GM21423 (cell line): ENCODE data around the gene DRC3.
"Not testable (repeated sequence)": the region's sequence is repeated elsewhere in the genome, so short reads cannot be mapped to it uniquely, and the experiment has no call there.

Source experiments
- ATAC-seq: cut with Tn5 transposase; IDR thresholded peaks from one replicate; pipeline ENCODE4 v1.9.1; 2021; ENCODE audit warnings: mild to moderate bottlenecking, moderate library complexity; ENCODE audit not compliant: unreplicated experiment

The DRC3 gene, protein sequence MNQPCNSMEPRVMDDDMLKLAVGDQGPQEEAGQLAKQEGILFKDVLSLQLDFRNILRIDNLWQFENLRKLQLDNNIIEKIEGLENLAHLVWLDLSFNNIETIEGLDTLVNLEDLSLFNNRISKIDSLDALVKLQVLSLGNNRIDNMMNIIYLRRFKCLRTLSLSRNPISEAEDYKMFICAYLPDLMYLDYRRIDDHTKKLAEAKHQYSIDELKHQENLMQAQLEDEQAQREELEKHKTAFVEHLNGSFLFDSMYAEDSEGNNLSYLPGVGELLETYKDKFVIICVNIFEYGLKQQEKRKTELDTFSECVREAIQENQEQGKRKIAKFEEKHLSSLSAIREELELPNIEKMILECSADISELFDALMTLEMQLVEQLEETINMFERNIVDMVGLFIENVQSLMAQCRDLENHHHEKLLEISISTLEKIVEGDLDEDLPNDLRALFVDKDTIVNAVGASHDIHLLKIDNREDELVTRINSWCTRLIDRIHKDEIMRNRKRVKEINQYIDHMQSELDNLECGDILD

DNA sequence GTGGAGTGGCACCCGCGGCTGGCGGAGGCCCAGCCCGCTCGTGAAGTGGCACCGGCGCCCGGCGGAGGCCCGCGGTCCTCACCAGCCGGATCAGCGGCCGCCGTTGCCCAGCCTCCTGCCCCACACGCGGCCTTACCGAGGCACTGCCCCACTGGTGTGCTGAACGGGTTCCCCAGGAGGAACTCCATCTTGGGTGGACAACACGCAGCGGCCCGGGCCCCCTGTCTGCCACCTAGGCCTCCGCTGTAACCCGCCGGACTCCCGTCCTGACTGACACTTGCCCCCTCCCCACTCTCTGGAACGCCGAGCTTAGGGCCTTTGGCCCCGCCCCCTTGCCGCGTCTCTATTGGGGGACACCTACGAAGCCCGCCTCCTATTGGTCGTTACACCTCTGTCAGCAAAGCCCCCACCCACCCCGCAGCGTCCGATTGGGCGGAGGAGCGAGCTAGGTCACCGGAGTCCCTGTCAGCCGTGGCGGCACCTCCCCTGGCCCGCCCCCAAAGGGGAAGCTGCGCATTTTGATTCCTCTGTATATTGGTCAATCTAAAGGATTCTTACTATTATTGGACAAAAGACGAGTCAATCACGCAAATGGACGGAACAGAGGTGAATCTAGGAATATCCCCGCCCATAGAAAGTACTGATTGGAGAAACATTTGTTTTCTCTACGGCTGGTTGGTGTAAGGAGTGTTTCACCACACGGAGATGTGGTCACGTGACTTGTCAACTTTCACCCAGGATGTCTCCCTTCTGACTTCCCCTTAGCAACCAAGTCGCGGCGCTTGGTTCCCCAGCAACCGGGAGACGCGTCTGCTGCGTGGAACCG lies at the start of gene DRC3, which contains the start of gene TOM1L2:
TSS of gene DRC3 (plus strand) at position 737 of the 826 bp plus-strand sequence. CDS start 4,737 bp downstream, outside the sequence.
TSS of gene TOM1L2 (minus strand) at position 275 of the 826 bp plus-strand sequence. CDS start at position 188, 87 bp downstream.
- peak; percentile 94 for ATAC-seq

DNA sequence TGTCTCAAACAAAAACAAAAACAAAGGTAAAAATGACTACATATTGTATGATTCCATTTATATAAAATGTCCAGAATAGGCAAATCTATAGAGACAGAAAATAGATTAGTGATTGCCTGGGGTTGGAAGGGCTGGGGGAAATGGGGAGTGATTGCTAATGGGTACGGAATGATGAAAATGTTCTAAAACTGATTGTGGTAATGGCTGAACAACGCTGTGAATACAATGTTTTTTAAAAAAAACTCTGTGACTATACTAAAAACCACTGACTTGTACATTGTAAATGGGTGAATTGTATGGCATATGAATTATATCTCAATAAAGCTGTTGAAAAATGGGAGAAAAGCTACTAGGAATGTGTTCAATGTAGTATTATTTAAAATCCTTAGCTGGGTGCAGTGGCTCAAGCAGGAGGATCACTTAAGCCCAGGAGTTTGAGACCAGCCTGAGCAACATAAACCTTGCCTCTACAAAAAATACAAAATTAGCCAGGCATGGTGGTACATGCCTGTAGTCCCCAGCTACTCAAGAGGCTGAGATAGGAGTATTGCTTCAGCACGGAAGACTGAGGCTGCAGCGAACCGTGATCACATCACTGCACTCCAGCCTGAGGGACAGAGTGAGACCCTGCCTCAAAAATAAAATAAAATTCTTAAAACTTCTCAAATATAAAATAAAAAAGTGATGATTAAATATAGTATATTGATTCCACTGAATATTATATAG lies 48.4 kb upstream of the DRC3 start:
- ATAC-seq: no peak

DNA sequence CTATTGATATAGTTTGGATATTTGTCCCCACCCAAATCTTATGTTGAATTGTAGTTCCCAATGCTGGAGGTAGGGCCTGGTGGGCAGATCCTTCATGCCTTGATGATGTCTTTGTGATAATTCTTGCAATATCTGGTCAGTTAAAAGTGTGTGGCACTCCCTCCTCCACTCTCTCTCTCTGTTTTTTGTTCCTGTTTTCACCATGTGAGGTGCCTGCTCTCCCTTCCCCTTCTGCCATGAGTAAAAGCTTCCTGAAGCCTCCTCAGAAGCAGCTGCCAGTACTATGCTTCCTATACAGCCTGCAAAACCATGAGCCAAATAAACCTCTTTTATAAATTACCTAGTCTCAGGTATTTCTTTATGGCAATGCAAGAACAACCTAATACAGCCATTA lies 47.8 kb upstream of the DRC3 start:
- ATAC-seq: no peak

DNA sequence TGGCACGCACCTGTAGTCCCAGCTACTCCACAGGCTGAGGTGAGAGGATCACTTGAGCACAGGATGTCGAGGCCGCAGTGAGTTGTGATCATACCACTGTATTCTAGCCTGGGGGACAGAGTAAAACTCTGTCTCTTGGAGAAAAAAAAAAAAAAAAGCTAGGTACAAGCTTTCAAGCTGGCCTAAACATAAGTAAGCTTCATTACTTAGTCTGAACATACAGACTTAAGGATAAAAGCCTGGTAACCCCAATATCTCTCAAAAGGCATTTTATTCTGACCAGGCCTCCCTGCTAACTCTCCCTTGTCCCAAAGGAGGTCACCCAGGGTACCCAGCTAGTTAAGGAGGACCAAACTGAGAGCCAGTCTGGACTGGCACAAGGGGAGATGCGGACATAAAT lies 46.6 kb upstream of the DRC3 start:
- ATAC-seq: no peak

DNA sequence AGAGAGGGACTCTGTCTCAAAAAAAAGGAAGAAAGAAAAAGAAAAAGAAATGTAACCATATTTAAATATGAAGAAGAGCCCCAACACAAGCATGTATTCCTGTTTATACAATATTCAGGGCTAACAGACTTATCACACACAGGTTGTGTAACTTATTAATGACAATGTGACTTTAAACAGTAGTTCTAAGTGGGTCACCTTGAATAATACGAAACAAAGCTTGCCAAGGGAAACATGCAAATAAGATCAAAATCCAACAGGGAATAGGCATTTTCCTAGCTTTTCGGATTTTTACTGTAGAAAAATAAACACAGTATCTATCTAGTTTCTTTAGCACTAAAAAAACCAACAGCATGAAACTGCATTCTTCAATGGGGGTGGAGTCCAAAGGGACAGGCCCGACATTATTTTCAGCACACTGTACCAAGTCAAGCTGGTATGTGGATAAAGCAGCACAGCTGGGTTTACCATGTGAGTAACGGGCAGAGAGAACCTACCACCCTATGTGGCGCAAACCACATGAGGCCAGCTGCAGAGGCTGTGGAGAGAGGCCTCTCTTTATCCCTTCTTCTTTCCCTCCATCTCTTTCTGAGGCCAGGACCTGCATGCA lies 45.7 kb upstream of the DRC3 start:
- no peak for ATAC-seq

DNA sequence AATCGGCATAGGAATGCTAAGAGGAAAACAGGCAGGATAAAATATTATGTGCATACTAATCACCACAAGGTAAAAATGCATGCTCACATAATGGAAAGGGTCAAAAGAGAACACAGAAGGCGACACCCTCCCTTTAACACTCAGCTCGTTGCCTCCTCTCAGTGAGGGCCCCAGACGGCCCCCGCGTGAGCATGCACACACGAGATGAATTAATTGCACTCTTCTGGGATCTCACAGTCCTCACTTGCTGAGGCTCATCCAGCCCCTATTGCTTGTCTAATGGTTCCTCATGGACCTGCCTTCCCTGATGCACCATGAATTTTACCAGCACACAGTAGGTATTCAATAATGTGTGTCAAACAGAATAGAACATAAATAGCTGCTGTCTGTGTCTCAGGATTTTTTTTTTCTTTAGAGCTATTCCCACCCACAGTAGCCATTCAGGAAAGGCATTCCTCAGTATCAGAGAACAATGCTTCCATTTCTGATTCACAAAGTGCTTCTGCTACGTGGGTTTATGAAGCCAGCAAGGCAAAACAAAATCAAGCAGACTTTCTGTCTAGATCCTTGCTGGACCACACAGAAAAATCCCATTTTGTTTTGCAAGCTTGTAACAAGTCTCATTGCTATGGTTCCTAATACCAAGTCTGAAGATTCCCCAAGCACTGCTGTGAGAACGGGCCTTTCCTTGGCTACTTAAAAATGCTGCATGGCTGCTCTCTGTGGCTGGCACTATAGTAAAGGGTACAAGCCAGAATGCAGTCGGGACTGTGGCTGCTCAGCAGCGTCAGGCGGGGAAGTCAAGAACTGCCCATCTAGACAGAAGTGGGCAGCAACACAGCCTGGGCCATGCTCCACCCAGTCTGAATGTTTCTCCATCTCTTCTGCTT lies 44.0 kb upstream of the DRC3 start:
- ATAC-seq: no peak

DNA sequence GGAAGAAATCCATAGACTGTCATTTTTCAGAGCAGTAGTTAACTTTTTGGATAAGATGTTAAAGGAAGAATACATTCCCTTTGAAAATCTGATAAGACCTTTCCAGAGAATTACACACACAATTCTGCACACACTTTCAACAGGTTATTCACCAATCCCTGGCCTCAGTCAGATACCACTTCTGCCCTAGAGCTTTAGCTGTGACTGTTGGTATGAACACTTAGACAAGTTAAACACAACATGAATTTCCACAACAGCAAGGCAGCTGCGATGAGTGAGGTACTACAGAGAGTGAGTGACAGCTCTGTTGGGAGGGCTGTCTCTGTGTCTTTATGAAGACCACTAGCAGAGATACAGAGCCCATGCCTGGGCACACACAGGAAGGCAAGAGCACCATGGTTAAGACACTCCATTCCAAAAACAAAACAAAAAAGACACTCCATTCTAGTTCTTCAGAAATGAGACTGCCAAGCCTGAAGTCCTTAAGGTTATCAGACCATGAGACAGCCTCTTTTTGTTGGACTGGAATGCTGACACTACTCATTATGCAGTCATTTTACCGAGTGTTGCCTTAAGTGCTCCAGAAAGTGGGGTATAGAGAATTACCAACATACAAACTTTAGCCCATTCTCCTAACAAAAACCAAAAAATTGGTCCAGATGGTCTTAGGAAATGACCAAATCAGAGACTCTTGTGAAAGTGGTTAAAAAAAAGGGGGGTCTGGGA lies 42.8 kb upstream of the DRC3 start:
- no peak for ATAC-seq

DNA sequence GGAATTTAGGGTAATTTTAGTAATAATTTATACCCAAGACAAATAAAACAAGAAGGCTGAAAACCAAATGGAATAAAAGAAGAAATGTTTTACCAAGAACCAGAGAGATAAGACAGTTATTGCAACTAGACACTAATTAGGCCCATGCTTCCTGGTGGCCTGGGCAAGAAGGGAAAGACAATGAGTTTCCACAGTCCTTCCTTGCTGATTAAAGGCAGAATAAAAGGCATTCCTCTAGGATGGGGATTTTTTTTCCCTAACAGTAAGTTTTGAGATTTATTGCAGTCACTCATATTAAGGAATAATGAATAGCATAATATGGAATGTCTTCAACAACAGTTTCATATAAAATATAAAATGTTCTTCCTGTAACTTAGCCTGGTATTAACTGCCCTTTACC lies 42.0 kb upstream of the DRC3 start:
- ATAC-seq: no peak

DNA sequence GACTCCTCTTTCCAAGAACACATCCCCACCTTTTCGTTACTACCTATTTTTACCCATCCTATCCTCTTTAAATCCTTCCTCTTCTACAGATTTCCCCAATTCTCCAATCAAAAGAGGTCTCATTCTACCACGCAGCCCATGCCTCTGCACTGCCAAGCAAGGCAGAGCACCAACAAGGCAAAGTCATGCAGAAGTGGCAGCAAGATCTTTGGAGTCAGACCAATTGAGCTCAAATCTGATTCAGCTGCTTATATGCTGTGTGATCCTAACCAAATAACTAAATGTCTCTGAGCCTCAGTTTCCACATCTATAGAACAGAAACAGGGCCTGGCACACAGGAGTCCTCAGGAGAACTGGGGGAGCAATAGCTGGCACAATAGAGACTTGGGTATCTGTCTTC lies 41.5 kb upstream of the DRC3 start:
- ATAC-seq: no peak

DNA sequence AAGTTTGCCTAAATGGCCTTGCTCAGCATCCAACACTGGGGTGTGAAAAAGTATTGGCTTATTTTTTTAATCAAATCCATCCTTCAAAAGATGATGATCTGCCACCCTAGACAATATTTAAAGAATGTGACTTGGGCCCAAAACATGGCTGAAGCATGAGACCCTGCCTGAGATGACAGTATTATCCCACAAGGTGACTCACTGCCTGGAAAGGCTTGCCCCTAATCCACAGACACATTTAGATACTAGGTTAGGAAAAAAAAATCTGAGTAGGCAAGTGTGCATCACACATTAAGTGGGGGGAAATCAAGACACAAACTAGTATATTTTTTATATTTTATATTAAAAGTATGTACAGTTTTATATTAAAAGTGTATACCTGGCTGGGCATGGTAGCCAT lies 38.9 kb upstream of the DRC3 start:
- ATAC-seq: no peak

DNA sequence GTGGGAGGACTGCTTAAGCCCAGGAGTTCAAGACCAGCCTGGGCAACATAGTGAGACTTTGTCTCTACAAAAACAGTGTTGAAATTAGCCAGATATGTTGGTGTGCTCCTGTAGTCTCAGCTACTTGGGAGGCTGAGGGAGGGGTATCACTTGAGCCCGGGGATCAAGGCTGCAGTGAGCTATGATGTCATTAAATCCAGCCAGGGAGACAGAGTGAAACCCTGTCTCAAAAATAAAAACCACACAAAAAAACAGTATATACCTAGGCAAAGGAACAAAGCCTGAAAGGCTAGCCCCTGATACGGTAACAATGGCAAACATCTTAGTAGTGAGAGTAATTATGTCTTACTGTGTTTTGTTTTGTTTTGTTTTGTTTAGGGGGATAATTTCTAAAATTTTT lies 38.4 kb upstream of the DRC3 start:
- ATAC-seq: no peak

DNA sequence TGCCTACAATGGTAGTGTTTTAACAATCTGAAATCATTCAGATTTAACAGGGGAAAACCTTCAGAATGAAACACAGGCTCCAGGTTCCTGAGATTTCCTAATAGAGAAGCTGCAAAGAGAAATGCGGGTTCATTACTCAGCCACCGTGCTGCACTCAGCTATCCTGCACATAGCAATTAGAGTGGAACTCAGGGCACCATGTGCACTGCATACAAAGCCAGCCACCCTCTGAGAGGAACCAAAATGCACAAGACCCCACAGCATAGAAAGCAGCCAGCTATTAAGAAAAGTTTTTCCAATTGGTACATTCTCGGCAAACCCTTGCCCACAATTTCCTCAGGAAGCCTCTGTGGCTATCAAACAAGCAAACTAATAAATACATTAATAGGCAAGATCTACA lies 37.9 kb upstream of the DRC3 start:
- no peak for ATAC-seq

DNA sequence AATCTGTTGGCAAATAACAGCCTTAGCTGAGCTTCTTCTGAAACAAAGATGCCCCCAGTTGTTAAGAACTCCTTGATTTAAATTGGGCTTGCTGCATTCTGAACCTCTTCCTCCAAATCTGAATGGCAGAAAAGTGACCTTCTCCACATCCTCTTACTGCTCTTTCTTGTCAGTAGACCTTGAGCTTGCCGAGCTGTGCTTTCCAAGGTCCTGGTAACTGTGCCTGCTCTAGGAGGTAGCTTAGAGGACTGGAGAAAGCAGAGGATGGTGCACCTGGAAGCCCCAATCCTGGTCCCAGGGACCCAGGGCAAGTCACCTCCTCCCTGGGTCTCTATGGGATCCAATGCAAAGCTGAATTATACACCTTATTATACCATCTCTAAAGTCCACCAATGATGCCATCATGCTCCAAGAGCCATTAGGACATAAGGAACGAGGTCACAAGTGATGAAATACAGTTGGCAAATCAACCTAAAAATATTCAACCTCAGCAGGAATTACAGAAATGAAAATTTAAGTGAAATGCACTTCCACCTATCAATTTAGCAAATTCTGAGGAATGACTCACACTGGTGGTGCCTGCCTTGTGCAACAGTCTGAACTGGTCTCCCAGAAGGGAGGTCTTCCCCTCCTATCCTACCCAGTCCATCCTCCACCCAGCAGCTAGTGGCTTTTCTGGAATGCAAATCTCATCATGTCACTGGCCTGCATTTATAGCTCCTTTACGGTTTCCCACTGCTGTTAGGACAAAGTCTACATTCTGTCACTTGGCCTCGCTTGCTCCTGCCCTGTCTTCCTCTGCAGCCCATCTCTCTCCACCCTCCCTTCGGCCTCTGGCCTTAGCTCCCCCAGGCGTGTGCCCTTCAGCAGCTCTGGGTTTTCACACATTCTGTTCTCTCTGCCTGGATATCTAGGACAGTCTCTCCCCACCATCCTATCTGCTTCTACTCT lies 37.1 kb upstream of the DRC3 start:
- no peak for ATAC-seq

DNA sequence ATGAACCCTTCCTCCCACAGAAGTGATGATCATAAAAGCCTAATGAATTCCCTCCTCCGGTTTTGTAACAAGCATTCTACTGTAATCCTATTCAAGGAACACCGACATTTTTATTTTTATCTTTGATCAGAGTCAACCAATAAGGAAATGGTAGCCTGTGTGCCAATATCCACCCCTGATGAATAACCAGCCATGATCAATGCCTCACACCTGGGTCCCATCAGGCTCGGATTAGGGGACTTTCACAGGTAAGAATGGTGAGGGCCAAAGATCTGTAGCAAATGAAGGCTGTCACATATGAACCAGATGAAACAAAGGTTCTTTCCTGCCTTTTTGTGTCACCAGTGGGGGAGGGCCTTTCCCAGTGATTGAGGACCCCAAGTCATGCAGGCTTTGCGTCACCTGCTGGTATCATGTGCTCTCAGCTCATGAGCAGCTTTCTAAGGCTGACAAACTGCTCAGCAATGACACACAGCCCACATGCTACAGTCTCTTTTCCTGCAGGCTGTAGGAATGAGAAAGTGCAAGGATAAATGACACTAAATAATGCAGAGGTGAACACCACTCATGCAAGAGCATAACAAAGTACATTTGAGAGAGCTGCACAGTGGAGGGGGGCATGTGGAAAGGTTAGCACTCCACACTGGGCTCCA lies 35.3 kb upstream of the DRC3 start:
- no peak for ATAC-seq

DNA sequence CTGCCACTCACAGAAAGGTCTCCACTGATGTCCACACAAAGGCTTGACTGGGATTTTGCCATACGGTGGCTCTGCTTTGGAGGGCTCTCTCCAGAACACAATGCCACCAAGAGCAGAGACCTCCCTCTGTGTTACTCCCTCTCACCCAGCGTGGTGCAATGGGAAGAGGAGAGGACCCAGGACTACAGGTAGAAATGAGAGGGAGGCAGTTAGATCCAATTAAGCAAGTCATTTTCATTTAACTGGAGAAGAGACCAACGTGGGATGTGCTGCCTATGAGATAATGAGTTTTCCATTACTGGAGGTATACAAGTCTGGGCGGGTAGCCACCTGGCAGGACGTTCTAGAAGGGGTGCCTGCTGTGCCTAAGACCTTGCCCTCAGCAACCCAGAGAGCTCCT lies 34.7 kb upstream of the DRC3 start:
- no peak for ATAC-seq

DNA sequence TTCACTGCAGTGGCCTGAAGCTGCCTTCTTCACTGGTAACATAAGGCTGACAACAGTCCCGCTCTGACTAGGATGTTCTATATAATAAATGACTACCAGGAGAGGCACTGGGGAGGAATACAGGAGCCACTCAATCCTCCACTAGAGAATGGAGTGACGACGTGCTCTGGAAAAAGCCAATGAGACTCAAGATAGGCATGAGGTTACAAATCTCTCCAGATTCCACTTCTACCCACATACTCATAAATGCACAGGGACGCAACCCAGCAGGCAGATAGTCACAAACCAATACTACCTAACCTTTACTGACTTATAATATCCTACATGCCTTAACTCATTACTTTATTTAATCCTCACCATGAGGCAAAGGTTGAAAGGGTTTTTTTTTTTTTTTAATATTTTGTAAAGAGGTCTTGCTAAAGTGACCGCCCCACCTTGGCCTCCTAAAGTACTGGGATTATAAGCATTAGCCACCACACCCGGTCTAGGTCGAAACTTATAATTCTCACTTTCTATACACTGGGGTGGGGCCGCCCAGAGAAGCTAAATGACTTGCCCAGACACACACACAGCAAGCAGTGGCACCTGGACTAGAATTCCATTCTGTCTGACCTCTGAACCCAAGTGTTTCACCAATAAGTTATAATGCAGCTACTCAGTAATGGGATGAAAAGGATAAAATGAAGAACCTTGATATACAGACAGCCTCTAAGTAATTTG lies 34.1 kb upstream of the DRC3 start:
- no peak for ATAC-seq

DNA sequence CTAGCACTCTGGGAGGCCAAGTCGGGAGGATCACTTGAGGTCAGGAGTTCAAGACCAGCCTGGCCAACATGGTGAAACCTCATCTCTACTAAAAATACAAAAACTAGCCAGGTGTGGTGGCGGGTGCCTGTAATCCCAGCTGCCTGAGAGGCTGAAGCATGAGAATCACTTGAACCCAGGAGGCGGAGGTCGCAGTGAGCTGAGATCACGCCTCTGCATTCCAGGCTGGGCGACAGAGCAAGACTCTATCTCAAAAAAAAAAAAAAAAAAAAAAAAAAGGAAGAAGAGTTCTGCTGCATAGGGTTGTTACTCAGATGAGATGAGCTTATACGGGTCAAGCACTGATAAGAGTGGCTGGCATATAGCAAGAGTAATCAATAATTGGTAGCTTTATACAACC lies 32.7 kb upstream of the DRC3 start:
- ATAC-seq: not testable (repeated sequence)
